AG09309 (cell line): ENCODE measurements around the gene FSTL4.

ENCODE experiments used
- DNase-seq: peaks from one replicate; pipeline ENCODE4 v3.0.0-alpha.2; 2010; ENCODE audit warnings: low read depth
- H3K4me3 ChIP-seq: 2 replicates; pipeline ENCODE4 v1.5.1; 2011; ENCODE audit warnings: mild to moderate bottlenecking, low read depth, low read length, moderate library complexity; ENCODE audit not compliant: control insufficient read depth
- TF ChIP-seq, protein P1 (sequence below): IDR thresholded peaks from 2 replicates; pipeline ENCODE4 v1.5.1; 2011; ENCODE audit warnings: mild to moderate bottlenecking, low read depth, low read length, inconsistent platforms; ENCODE audit not compliant: insufficient read depth, control insufficient read depth; ENCODE audit errors: missing control alignments

The FSTL4 gene

DNA sequence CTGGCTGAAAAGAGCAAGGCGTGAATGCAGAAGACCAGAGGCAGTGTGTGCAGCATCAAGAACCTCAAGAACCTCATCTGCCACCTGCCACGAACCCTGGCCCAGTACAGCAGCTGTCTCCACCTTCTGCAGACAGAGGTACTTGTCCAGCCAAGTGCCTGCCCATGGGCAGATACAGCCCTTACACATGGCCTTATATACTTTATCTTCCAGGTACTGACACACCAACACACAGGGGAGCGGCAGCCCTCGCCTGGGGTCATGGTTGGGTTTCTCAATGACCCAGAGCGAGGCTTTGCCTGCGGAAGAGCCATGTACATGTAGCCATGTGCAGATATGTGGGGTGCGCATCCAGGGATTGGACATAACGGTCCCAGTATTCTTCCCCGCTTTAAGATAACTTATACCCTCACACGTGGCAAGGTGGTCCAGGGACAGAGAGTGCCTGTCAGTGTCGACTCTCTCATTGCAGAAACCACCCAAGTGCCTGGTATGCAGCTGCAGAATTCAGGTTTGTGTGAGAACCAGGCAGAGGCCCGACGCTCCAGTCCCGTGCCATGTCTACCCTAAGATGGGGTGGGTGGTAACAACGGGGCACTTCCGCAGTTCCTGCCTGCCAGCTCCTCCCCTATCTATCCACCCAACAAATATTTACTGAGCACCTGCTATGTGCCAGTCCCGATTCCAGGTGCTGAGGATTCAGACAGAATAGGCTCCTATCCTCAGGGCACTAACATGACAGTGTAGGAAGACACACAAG, 206.9 kb downstream of the FSTL4 start:
- no peak for DNase-seq
- TF ChIP-seq, protein P1, sequence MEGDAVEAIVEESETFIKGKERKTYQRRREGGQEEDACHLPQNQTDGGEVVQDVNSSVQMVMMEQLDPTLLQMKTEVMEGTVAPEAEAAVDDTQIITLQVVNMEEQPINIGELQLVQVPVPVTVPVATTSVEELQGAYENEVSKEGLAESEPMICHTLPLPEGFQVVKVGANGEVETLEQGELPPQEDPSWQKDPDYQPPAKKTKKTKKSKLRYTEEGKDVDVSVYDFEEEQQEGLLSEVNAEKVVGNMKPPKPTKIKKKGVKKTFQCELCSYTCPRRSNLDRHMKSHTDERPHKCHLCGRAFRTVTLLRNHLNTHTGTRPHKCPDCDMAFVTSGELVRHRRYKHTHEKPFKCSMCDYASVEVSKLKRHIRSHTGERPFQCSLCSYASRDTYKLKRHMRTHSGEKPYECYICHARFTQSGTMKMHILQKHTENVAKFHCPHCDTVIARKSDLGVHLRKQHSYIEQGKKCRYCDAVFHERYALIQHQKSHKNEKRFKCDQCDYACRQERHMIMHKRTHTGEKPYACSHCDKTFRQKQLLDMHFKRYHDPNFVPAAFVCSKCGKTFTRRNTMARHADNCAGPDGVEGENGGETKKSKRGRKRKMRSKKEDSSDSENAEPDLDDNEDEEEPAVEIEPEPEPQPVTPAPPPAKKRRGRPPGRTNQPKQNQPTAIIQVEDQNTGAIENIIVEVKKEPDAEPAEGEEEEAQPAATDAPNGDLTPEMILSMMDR, result no peak
- no peak overlapping the region for H3K4me3 ChIP-seq

DNA sequence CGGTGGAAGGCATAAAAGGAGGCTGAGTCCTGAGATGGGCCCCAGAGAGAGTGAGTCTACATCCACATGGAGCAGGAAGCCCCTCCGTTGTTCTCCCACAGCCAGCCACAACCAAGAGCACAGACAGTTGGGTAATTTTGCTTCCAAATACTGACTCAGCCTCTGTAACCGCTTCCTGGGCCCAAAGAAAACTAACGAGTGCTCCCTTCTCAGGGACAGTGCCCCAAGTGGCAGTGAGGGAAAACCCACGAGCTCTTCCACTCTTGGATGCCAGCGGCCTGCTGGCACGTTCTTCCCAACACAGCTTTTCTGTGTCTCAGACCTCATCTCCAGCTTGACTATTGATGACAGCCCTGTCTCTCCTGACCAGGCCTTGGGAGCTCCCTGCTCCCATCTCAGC, 207.6 kb downstream of the FSTL4 start:
- no peak for DNase-seq
- TF ChIP-seq, protein P1, result no peak
- no peak overlapping the region for H3K4me3 ChIP-seq

DNA sequence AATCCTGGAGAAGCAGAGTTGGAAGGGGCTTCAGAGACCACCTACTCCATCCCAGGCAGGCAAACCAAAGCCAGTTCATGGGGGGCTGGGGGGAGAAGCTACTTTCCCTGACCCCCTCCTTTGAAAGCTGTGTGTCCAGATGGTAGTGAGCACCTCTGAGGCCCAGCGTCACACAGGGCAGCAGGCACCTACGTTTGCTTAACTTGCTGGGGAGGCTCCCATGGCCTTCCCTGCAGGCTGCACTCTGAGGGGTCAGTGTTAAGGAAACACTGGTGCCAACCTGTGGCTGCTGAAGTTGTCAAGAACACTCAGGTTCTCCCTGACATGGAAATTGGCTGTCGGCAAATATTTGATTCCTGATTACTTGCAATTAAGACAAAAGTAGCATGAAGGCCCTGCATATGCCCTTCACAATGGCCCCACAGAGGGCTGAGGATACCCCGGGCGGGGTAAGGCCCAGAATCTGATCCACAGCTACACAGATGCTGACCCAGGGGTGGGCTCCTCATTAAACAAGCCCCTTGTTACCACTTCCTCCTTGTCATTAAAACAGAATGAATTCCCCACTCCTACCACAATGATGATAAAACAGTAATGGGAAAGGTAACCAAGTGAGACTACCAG, 208.5 kb downstream of the FSTL4 start:
- no peak overlapping the region for H3K4me3 ChIP-seq
- TF ChIP-seq, protein P1, result no peak
- no peak for DNase-seq

DNA sequence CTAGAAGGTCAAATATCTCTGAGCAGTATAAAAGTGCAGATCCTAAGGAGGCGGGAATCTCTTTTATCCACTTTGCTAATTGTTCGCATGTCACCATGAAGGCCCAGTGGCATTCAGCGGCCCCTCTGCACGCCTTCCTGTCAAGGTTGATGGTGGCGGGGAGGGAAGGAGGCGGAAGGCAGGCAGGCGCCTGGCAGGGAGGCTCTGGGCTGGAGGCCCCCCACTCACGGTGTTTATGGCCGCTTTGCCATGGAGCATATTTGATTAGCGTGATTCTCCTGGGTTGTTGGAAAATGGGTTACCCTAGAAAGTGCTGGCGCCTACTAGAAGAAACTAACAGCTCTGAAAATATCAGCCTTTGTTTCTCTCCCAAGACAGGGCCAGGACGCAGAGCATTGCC, 209.6 kb downstream of the FSTL4 start:
- TF ChIP-seq, protein P1, result no peak
- H3K4me3 ChIP-seq, result no peak overlapping the region
- no peak for DNase-seq

DNA sequence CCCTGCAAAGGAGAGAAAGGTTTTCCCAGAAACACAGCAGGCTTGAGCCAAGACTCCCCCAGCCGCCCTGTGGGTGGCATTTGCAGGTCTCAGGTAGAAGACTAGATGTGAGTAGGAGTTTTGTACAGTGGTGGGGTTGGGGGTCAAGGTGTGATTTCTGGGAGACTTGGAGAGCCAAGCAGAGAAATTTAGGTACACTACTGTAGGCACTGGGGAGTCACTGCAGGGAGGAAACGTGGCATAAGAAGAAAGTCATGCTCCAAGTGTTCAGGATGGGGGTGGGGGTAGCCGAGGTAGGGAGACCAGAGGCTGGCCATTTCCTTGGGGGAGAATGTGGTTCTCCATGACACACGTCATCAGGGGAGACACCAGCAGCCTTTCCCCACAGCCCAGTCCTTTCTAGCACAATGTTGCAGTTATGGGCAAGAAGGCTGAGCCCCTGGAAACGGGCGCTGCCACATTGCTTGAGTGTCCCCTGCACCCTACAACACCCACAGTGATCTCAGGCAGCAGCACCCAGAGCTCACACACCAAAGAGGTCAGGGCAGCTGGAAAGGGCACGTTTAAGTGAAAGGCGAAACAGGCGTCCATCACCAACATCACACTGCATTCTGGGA, 210.5 kb downstream of the FSTL4 start:
- no peak overlapping the region for H3K4me3 ChIP-seq
- no peak for DNase-seq
- TF ChIP-seq, protein P1, result no peak

DNA sequence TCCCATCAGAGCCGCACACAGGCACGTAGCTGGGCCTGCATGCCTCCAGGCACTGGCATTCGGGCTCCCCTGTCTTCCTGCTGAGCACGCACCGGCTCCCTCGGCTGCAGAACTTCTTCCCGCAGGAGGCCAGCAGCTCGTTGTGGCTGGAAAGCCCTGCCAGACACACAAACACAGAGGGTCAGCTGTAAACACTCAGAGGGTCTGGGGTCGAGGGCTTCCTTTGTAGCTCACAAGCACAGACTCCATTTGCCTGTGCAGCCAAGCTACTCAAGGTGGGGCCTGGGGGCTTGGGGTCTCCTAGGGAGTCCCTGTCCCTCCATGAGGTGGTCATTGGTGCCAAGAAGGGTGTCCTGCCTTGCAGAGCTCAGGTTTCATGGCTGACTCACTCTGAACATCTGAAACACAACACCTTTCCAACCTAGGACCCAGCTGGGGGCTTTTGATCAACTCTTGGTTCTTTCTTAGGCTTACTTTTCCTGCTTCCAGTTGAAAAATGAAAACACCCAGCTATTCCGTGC, 211.4 kb downstream of the FSTL4 start:
- no peak for DNase-seq
- TF ChIP-seq, protein P1, result no peak
- H3K4me3 ChIP-seq, result no peak overlapping the region
